Ureter (tissue), 1 donor: ENCODE results near the gene KHDRBS1. TPM values are rescaled to one million over a fixed set of nuclear protein-coding genes. Genes with fewer than 3 reads are reported as not detected.
"Not testable (repeated sequence)": the region's sequence is repeated elsewhere in the genome, so short reads cannot be mapped to it uniquely, and the experiment has no call there.

Source experiments
- DNase-seq: peaks from one replicate; pipeline ENCODE4 v3.0.0-alpha.2; 2020; ENCODE audit warnings: low spot score
- total RNA-seq: library from RNA; stranded (reverse); gene quantifications from one replicate; pipeline ENCODE4 v1.2.4, GENCODE V29; 2023
- donor health status: DM: yes; HTN: yes; CAD: no.

KHDRBS1 gene
- 139 TPM for total RNA-seq

GRCh38 chr1:32013386-32014198, at the start of gene KHDRBS1:
TSS of gene KHDRBS1 (plus strand) at chr1:32013868. CDS start at chr1:32013996, 128 bp downstream.
- peak; percentile 99 for DNase-seq

- DNase-seq: no peak
Measured at GRCh38 chr1:31970873-31971272, 42.8 kb upstream of the KHDRBS1 start.

- no peak for DNase-seq
Measured at GRCh38 chr1:31976401-31976800, 37.3 kb upstream of the KHDRBS1 start.

- DNase-seq: no peak
Measured at GRCh38 chr1:31977385-31978131, 36.1 kb upstream of the KHDRBS1 start.

- DNase-seq: no peak
Measured at GRCh38 chr1:31978843-31979400, 34.7 kb upstream of the KHDRBS1 start.

- no peak for DNase-seq
Measured at GRCh38 chr1:31980835-31981455, 32.7 kb upstream of the KHDRBS1 start.

- DNase-seq: no peak
Measured at GRCh38 chr1:31981456-31981839, 32.2 kb upstream of the KHDRBS1 start.

GRCh38 chr1:31981972-31982371, 31.7 kb upstream of the KHDRBS1 start:
- DNase-seq: no peak

GRCh38 chr1:31984419-31985347, 29.0 kb upstream of the KHDRBS1 start:
- no peak for DNase-seq

GRCh38 chr1:31985430-31985829, 28.2 kb upstream of the KHDRBS1 start:
- no peak for DNase-seq

- no peak for DNase-seq
Measured at GRCh38 chr1:31987135-31987619, 26.5 kb upstream of the KHDRBS1 start.

GRCh38 chr1:31989964-31990363, 23.7 kb upstream of the KHDRBS1 start:
- DNase-seq: no peak

GRCh38 chr1:31991182-31991581, 22.5 kb upstream of the KHDRBS1 start:
- no peak for DNase-seq

GRCh38 chr1:31995263-31995662, 18.4 kb upstream of the KHDRBS1 start:
- DNase-seq: no peak

- DNase-seq: not testable (repeated sequence)
Measured at GRCh38 chr1:31996121-31996520, 17.5 kb upstream of the KHDRBS1 start.

- DNase-seq: no peak
Measured at GRCh38 chr1:32001863-32002262, 11.8 kb upstream of the KHDRBS1 start.

- DNase-seq: not testable (repeated sequence)
Measured at GRCh38 chr1:32002285-32002684, 11.4 kb upstream of the KHDRBS1 start.

GRCh38 chr1:32005522-32005921, 8.1 kb upstream of the KHDRBS1 start:
- no peak for DNase-seq

GRCh38 chr1:32007591-32007940, 6.1 kb upstream of the KHDRBS1 start:
- DNase-seq: no peak

GRCh38 chr1:32010246-32010645, 3.4 kb upstream of the KHDRBS1 start:
- no peak for DNase-seq
